Transverse colon (tissue), 4 donors: Measurements from ENCODE around the gene HIP1R.
"Not testable (repeated sequence)": the region's sequence is repeated elsewhere in the genome, so short reads cannot be mapped to it uniquely, and the experiment has no call there.

Source experiments
- CTCF ChIP-seq, 5 experiments: fragments of 200-600 bp in 3 of 5; fragments of 450-650 bp in 2 of 5; sonication (generic) in 3 of 5; IDR thresholded peaks; 1 replicate in 2 of 5; 2 replicates in 3 of 5; pipeline ENCODE4 v1.5.1; 2016 to 2017; ENCODE audit warnings: antibody characterized with exemption in 5 of 5, inconsistent platforms in 3 of 5, mild to moderate bottlenecking in 2 of 5, moderate library complexity in 1 of 5
- EP300 ChIP-seq: sonication (generic); formaldehyde crosslinking; IDR thresholded peaks from one replicate; pipeline ENCODE4 v1.6.1; 2017; ENCODE audit warnings: antibody characterized with exemption, low read depth
- POLR2A ChIP-seq: fragments of 450-650 bp; IDR thresholded peaks from one replicate; pipeline ENCODE4 v1.6.1; 2016; ENCODE audit warnings: antibody characterized with exemption, mild to moderate bottlenecking, moderate library complexity
- POLR2AphosphoS5 ChIP-seq, 3 donors: sonication (generic); formaldehyde crosslinking; IDR thresholded peaks; one replicate each; pipeline ENCODE4 v1.6.1; 2016; ENCODE audit warnings: antibody characterized with exemption in 3 of 3

DNA sequence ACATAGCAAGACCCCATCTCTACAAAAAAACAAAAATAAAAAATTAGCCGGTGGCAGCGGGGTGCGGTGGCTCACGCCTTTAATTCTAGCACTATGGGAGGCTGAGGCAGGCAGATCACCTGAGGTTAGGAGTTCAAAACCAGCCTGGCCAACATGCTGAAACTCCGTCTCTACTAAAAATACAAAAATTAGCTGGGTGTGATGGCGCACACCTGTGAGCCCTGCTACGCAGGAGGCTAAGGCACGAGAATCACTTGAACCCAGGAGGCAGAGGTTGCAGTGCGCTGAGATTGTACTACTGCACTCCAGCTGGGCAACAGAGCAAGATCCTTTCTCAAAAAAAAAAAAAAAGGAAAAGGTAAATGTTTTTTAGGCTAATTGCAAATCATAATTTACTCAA is 57.5 kb downstream of the HIP1R start:
- TF ChIP-seq CTCF (IDR thresholded peaks at IDR 0.05); POLR2A; POLR2AphosphoS5 (IDR thresholded peaks at IDR 0.05); EP300: not testable (repeated sequence)
